ENCODE results near the gene CD19. TPM values are rescaled to one million over a fixed set of nuclear protein-coding genes. Genes with fewer than 3 reads are reported as not detected.

CD19 gene
- total and polyA plus RNA-seq, 2 of the 8 experiments (the other 6 are each of a cell fraction or from before 2014, with no cell fraction given) = 0.57 to 0.65 TPM

GRCh38 chr16:28924762-28925385 is 6.9 kb upstream of the CD19 start, which contains the start of gene RABEP2:
Gene RABEP2 (minus strand): TSS chr16:28925238. CDS start chr16:28925163, 75 bp downstream.
- H3K23me2 ChIP-seq (ENCODE audit: low read depth, low read length) = peaks cover 13% of the 10 kb centered on the region
- peak within 1 kb of the TSS; percentile 65 for H4K91ac ChIP-seq (replicated peaks; ENCODE audit: insufficient read length, low read length)
- peak within 1 kb of the TSS; percentile 82 for H4K5ac ChIP-seq (ENCODE audit: insufficient read length, low read depth, low read length)
- no peak within 1 kb of the TSS for H3K23ac ChIP-seq (ENCODE audit: insufficient read length)
- peak within 1 kb of the TSS; percentile 69 for H3K56ac ChIP-seq (replicated peaks; ENCODE audit: insufficient read length, low read depth, low read length)
- peak within 1 kb of the TSS; percentile 80 to 96 for H3K4me2 ChIP-seq (ENCODE audit: insufficient read depth in 1 of 2, low read depth in 2 of 2, low read length in 2 of 2)
- H2BK5ac ChIP-seq (ENCODE audit: low read depth, low read length) = peak within 1 kb of the TSS; percentile 95
- ChIA-PET POLR2A (ENCODE audit: partially characterized antibody) (interaction anchor here (0.6 to 3.8 kb wide), 13 partner anchors 8 to 62 kb away, joined by 3 to 23 read pairs (median 4); partner anchors contain the start of genes ATP2A1, CD19 and SH2B1), CTCF (ENCODE audit: partially characterized antibody) (interaction anchor here (1.1 to 3.9 kb wide), 8 partner anchors 8 to 78 kb away, joined by 3 to 31 read pairs (median 6); no protein-coding TSS in a partner anchor)
- H3K14ac ChIP-seq (ENCODE audit: insufficient read length) = no peak within 1 kb of the TSS
- H2BK20ac ChIP-seq (ENCODE audit: low read length) = no peak within 1 kb of the TSS
- no peak within 1 kb of the TSS for H2AK5ac ChIP-seq (ENCODE audit: low read depth, low read length)
- H2BK15ac ChIP-seq (ENCODE audit: low read length) = peak within 1 kb of the TSS; percentile 98; the same call in 1 of the 2 replicates
- H4K20me1 ChIP-seq (replicated peaks in 1 of 2; ENCODE audit: control insufficient read depth in 1 of 2, insufficient read depth in 2 of 2, low read length in 2 of 2) = no peaks in the 10 kb centered on the region
- H3K79me1 ChIP-seq (ENCODE audit: low read depth, low read length) = no peaks in the 10 kb centered on the region
- H2BK12ac ChIP-seq (ENCODE audit: low read depth, low read length) = no peak within 1 kb of the TSS; the same call in 1 of the 2 replicates
- peak within 1 kb of the TSS; percentile 92 for H4K8ac ChIP-seq (ENCODE audit: extremely low read depth, insufficient read depth, low read length)
- FAIRE-seq = no peak
- WGBS, 2 experiments (ENCODE audit: extremely low coverage in 1 of 2, insufficient coverage in 1 of 2, insufficient read length in 1 of 2, insufficient replicate concordance in 2 of 2, low coverage in 1 of 2, low lambda C conversion rate in 2 of 2, missing lambda C conversion rate in 1 of 2) = 2% methylated on average over 35 of the region's 66 CpGs; no CpG with 5 or more reads in 1 of the 2 experiments
- H3K18ac ChIP-seq (ENCODE audit: extremely low read depth, low read length) = peak within 1 kb of the TSS; percentile 96
- no peaks in the 10 kb centered on the region for H3K79me2 ChIP-seq (ENCODE audit: control insufficient read depth in 1 of 2, insufficient read depth in 2 of 2, low read length in 2 of 2)
- H2BK120ac ChIP-seq (replicated peaks; ENCODE audit: low read depth, low read length) = no peak within 1 kb of the TSS
- H3K27ac ChIP-seq (ENCODE audit: low read depth, low read length) = peak within 1 kb of the TSS; percentile 90
- H3K9ac ChIP-seq (replicated peaks in 1 of 4; ENCODE audit: extremely low read depth in 1 of 4, low read depth in 3 of 4, low read length in 3 of 4) = peak within 1 kb of the TSS; percentile 86 to 91 (median 88)
- peak within 1 kb of the TSS; percentile 59 for H3K4ac ChIP-seq (replicated peaks; ENCODE audit: insufficient read length, low read depth, low read length)
- H2AFZ ChIP-seq (ENCODE audit: low read length) = peak within 1 kb of the TSS; percentile 71
- H3K27me3 ChIP-seq (replicated peaks in 1 of 4; ENCODE audit: control insufficient read depth in 3 of 4, extremely low read depth in 1 of 4, insufficient read depth in 3 of 4, low read length in 3 of 4) = no peaks in the 10 kb centered on the region
- peaks cover 0 to 6% (median 0%) of the 10 kb centered on the region in 4 experiments; a peak in 3 of 7 replicates for H3K4me1 ChIP-seq (replicated peaks in 1 of 4; ENCODE audit: control insufficient read depth in 3 of 4, insufficient read depth in 4 of 4, low read length in 3 of 4)
- no peaks in the 10 kb centered on the region; a peak in 2 of 8 replicates for H3K36me3 ChIP-seq (ENCODE audit: control insufficient read depth in 2 of 4, insufficient read depth in 4 of 4, low read length in 3 of 4)
- DNase-seq (ENCODE audit: low read depth in 1 of 2, low spot score in 2 of 2) = peak; percentile 95 to 100
- H3K4me3 ChIP-seq (ENCODE audit: extremely low read depth in 1 of 4, insufficient read depth in 2 of 4, low read depth in 3 of 4, low read length in 4 of 4) = peak within 1 kb of the TSS; percentile 74 to 84 (median 79)
- H3K9me3 ChIP-seq (ENCODE audit: insufficient read depth in 2 of 2, low read depth in 1 of 2, low read length in 1 of 2) = no peaks in the 10 kb centered on the region
- TF ChIP-seq RFX5 (IDR thresholded peaks at IDR 0.05; ENCODE audit: borderline replicate concordance, low read depth, low read length) (no peak), MAX (IDR thresholded peaks at IDR 0.05) (peak; percentile 35), SP1 (IDR thresholded peaks at IDR 0.05; ENCODE audit: low read depth, low read length) (peak; percentile 88), ATF3 (IDR thresholded peaks at IDR 0.05; ENCODE audit: insufficient read depth, low read depth, low read length) (no peak), SP4 (IDR thresholded peaks at IDR 0.05; ENCODE audit: low read length) (peak; percentile 60; the same call in 1 of the 2 replicates), POU5F1 (IDR thresholded peaks at IDR 0.05; ENCODE audit: low read depth, low read length) (no peak), CTBP2 (IDR thresholded peaks at IDR 0.05; ENCODE audit: borderline replicate concordance, insufficient read depth, insufficient read length, low read length) (no peak)
- TF ChIP-seq, protein P1, sequence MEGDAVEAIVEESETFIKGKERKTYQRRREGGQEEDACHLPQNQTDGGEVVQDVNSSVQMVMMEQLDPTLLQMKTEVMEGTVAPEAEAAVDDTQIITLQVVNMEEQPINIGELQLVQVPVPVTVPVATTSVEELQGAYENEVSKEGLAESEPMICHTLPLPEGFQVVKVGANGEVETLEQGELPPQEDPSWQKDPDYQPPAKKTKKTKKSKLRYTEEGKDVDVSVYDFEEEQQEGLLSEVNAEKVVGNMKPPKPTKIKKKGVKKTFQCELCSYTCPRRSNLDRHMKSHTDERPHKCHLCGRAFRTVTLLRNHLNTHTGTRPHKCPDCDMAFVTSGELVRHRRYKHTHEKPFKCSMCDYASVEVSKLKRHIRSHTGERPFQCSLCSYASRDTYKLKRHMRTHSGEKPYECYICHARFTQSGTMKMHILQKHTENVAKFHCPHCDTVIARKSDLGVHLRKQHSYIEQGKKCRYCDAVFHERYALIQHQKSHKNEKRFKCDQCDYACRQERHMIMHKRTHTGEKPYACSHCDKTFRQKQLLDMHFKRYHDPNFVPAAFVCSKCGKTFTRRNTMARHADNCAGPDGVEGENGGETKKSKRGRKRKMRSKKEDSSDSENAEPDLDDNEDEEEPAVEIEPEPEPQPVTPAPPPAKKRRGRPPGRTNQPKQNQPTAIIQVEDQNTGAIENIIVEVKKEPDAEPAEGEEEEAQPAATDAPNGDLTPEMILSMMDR (IDR thresholded peaks at IDR 0.05; ENCODE audit: control extremely low read depth in 1 of 3, insufficient read depth in 1 of 3, low read depth in 1 of 3, low read length in 3 of 3) = no peak

Data from H1 (cell line).